Stomach (tissue), 4 donors: ENCODE results near the gene LRRC4C.

Experiments used
- CTCF ChIP-seq, 7 experiments: fragments of 450-650 bp in 4 of 7; fragments of 200-600 bp in 3 of 7; sonication (generic) in 3 of 7; IDR thresholded peaks; one replicate each; pipeline ENCODE4 v1.5.1; 2016 to 2019; ENCODE audit warnings: antibody characterized with exemption in 7 of 7, control low read depth in 2 of 7, mild to moderate bottlenecking in 1 of 7
- POLR2A ChIP-seq, 4 donors: fragments of 450-650 bp; IDR thresholded peaks; one replicate each; pipeline ENCODE4 v1.6.1; 2016; ENCODE audit warnings: antibody characterized with exemption in 4 of 4, control low read depth in 2 of 4, mild to moderate bottlenecking in 1 of 4, moderate library complexity in 1 of 4

- no peak for TF ChIP-seq CTCF (IDR thresholded peaks at IDR 0.05)
- no peak for TF ChIP-seq POLR2A (IDR thresholded peaks at IDR 0.05)
Measured at GRCh38 chr11:40246983-40247382, 1212.5 kb downstream of the LRRC4C start.
